HG03103 (cell line): Measurements from ENCODE around the gene ROR2.

ENCODE experiments used
- ATAC-seq: cut with Tn5 transposase; IDR thresholded peaks from one replicate; pipeline ENCODE4 v1.9.1; 2021; ENCODE audit warnings: low read depth; ENCODE audit not compliant: unreplicated experiment

The ROR2 gene

DNA sequence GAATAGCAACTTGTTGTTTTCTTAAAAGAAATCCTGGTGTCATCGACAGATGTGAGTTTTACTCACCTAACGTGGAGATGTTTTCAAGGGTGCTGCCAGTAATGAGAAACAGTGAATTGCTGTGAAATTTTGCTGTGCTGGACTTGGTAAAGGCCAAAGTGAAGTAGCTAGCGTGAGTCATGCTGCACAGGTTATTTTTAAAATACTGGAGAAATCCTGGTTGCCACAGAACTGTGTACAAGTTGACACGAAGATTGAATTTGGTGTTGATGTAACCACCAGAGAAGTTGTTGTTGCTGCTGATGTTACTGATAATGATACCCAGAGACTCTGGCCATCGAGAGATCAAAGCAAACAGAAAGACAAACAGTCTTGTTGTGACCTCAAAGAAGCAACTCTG lies 338.4 kb downstream of the ROR2 start:
- ATAC-seq, result no peak

DNA sequence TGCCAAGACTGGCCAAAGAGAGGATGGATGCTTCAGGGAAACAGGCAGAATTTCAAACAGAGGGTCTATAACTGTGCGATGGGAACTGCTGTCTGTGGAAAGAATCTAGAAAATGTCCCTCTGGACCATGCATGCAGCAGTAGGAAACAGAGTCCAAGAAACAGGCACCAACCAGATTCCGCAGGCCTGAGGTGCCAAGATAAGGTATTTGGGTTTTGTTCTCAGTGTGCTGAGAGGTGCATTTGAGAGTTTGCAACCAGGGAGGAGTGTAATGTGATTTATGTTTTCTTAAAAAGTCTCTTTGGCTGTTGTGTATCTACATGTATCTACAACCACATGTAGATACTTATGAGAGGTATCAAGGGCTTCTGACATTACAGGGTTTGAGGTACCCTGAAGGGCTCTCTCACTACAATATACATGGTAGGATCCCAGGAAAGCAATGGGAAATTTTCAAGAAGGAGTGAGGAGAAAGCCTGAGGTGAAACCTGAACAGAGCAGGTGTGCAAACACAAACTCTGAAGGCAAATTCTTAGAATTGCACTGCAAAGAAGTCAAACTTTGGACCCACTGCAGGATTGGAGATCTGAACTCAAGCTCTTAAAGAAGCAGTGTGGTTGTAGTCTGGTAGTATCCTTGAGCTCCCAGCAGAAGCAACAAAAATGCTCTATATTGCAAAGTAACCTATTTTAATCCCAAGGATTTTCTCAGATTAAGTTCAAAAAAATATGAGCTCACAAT lies 343.6 kb downstream of the ROR2 start:
- ATAC-seq, result no peak

GRCh38 chr9:91604451-91605179 lies 345.4 kb downstream of the ROR2 start:
- no peak for ATAC-seq

DNA sequence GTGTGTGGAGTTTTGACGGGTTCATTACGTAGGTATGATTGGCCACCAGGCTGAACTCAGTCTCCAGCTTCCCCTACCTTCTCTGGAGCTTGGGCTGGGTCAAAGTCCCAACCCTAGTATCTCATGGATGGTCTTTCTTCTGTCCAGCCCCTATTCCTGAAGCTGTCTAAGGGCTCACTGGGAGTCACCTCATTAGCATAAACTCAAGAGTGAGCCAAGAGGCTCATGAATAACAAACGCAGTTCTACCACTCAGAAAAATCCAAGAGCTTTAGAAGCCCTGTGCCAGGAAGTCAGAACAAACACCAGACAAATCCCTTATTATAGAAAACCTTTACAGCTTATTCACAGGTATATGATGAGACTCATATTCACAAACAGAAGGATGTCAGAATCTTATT lies 346.1 kb downstream of the ROR2 start:
- no peak for ATAC-seq

- ATAC-seq, result no peak
Measured at GRCh38 chr9:91599564-91599963, 350.5 kb downstream of the ROR2 start.

DNA sequence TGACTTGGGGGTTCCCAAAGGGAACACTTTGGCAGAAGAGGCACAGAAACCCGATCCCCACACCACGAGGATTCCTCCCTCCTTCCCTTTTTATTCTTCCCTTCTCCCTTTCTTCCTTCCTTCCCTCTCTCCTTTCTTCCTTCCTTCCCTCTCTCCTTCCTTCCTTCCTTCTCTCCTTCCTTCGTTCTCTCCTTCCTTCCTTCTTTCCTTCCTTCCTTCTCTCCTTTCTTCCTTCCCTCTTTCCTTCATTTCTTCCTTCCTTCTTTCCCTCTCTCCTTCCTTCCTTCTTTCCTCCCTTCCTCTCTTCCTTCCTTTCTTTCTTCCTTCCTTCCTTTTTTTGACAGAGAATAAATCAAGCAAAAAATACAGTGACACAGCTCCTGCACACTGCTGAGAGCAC lies 358.4 kb downstream of the ROR2 start:
- no peak for ATAC-seq

DNA sequence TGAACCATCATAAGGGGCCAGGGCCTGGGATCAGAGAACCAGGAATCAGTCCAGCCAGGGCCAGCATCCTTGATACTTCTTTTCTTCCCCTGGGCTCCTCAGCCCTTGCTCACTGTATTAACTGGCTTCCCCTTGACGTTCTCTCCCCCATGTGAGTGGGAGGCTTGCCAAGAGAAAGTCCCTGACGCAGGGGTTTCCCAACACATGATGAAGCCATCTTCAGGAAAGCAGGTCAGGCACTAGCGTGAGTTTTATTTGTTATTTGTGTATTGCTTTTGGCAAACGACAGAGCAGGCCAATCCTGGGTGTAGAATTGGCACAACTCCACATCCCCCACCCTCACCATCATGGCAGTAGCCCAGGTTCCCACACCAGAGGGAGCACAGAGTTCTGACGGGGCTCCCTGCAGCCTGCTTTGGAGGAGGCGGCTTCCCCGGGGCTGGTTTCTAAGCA lies 360.9 kb downstream of the ROR2 start:
- no peak for ATAC-seq

DNA sequence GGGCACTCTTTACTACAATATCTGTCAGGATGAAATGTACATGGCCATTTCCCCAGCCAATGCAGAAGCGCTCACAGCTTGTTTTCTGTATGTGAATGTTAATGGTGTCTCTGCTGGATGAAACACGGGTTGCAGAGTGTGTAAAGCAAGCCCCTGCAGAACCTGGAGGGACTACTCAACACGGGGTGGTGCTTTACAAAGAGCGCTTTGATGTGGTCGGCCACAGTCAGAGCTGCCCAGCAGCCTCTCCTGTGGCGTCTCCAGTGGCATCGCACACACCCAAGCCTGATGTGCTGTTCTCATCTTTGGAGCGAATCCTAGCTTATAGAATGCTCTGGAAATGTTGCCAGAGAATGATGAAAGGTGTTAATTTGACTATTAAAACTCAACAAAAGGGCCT lies 363.7 kb downstream of the ROR2 start:
- no peak for ATAC-seq

GRCh38 chr9:91583966-91584365 lies 366.1 kb downstream of the ROR2 start:
- ATAC-seq, result no peak

DNA sequence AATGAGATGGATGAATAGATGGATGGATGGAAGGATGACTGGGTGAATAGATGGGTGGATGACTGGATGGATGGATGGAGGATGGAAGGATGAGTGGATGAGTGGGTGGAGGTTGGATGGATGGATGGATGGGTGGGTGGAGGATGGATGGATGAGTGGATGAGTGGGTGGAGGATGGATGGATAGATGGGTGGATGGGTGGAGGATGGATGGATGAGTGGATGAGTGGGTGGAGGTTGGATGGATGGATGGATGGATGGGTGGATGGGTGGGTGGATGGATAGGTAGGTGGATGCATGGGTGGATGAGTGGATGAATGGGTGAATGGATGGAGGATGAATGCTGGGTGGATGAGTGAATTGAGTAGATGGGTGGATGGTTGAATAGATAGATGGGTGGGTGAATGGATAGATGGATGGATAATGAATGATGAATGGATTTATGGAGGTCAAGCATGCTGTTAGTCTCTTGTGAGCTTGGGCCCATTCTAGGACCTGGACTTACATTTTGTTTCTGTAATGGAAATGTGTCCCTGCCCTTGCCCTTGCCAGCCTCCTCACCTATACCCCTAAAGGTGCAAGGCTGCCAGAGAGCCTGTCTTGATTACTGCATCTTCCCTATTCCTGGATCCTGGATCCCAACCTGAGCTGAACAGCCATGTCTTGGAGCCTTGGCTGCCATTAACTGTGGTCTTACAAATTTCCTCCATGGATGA lies 366.7 kb downstream of the ROR2 start:
- no peak for ATAC-seq

- no peak for ATAC-seq
Measured at GRCh38 chr9:91582181-91582580, 367.8 kb downstream of the ROR2 start.

- ATAC-seq, result no peak
Measured at GRCh38 chr9:91580136-91580535, 369.9 kb downstream of the ROR2 start.

DNA sequence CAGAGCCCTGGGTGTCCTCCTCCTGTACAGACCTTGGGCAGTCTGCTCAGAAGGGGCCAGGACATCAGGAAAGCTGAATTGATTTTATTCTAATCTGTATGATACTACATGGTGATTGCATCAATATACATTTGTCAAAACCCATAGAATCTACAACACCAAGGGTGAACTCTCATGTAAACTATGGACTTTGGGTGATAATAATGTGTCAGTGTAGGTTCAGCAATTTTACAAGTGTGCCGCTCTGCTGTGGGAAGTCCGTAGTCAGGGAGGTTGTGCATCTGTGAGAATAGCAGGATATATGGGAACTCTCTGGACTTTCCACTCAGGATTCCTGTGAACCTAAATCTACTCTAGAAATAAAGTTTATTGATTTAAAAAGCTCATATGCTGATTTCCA lies 371.1 kb downstream of the ROR2 start:
- no peak for ATAC-seq

DNA sequence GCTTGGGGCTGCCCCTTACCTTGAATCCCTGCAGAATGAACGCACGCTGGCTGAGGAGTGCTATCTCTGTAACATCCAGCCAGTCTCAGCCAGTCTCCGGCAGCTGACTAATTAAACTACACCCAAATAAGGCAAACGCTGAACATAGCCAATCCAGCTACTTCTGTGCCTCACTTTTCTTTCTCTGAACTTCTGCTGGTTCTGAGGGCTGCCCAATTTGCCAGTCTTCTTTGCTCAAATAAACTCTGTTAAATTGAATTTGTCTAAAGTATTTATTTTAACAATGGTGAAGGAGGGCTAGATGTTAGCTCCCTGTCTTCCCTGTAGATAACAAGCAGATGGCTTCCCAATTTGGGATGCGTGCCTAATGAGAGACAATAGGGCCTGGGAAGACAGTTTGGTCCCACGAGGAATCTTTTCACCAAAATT lies 372.4 kb downstream of the ROR2 start:
- ATAC-seq, result no peak

- ATAC-seq, result no peak
Measured at GRCh38 chr9:91572811-91573210, 377.2 kb downstream of the ROR2 start.

- no peak for ATAC-seq
Measured at GRCh38 chr9:91572044-91572443, 378.0 kb downstream of the ROR2 start.

GRCh38 chr9:91571036-91571435 lies 379.0 kb downstream of the ROR2 start:
- ATAC-seq, result no peak

DNA sequence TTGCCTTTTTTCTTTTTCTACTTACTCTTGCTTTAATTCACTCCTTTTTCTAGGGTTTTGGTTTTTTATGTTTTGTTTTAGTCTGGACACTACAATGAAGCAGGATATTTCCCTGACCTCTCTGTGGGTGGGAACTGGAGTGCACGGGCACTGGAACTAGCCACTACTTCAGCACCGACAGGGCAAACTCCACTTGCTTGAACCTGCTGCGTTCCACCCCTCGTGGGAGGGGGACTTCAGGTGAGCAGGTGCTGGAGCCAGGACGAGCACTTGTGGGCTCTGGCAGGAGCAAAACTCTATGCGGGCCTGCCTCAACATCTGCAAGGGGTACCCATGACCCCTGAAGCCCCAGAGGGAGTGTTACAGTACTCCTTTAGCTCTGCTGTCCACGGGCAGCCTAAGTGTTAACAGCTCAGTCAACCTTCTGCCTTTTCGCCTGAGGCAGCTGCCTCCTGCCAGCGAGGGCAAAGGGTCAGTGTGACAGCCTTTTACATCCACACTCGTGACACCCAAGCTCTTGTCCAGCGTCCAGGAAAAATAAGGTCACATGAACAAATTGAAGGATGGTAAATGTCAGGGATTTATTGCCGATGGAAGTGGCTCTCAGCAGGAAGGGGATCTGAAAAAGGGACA lies 382.3 kb downstream of the ROR2 start:
- no peak for ATAC-seq

DNA sequence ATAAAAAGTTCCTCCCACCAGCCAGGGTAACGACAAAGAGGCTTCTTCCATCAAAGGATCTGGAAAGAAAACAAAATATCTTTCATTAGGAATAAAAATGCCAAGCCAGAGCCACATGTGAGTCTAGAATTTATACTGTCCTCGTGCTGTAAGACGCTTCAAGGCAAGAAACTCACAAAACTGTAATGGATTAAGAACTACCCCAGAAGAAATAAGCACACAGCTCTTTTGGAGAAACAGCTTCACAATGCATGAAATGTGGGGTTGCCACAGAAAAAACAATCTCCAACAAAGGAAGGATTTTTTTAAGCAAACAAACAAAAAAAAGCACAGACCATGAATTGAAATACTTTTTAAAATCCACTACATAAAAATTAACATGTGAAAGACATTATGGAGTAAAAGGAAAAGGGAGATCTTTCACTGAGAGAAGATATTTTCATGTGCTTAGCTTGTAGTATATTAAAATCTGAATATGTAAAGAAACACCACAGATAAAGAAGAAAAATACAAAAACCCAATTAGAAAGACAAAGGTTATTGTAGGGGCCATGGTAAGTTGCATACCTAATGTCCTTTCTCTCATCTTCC lies 385.9 kb downstream of the ROR2 start:
- ATAC-seq, result no peak

GRCh38 chr9:91562416-91562815 lies 387.6 kb downstream of the ROR2 start:
- ATAC-seq, result no peak

DNA sequence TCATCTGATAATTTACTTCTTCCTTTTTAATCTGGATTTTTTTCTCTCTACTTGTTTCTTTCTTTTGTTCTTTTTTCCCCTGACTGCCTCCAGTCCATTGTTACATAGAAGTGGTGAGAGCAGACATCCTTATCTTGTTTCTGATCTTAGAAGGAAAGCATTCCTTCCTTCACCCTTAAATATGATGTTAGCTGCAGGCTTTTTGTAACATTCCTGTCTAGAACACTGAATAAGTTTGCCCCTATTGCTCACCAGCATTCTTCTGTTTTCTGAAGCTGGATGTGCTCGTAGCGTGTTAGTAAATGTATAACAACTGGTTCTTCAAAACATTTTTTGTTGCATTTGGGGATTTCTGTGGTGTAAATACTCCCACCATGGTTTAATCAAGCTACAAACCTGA lies 389.7 kb downstream of the ROR2 start:
- no peak for ATAC-seq
